ENCODE measurements around the gene ENTPD2. TPM values are rescaled to one million over a fixed set of nuclear protein-coding genes. Genes with fewer than 3 reads are reported as not detected.

Gene ENTPD2
- total and polyA plus RNA-seq, 2 of the 4 experiments (the other 2 are of a cell fraction), result not detected

DNA sequence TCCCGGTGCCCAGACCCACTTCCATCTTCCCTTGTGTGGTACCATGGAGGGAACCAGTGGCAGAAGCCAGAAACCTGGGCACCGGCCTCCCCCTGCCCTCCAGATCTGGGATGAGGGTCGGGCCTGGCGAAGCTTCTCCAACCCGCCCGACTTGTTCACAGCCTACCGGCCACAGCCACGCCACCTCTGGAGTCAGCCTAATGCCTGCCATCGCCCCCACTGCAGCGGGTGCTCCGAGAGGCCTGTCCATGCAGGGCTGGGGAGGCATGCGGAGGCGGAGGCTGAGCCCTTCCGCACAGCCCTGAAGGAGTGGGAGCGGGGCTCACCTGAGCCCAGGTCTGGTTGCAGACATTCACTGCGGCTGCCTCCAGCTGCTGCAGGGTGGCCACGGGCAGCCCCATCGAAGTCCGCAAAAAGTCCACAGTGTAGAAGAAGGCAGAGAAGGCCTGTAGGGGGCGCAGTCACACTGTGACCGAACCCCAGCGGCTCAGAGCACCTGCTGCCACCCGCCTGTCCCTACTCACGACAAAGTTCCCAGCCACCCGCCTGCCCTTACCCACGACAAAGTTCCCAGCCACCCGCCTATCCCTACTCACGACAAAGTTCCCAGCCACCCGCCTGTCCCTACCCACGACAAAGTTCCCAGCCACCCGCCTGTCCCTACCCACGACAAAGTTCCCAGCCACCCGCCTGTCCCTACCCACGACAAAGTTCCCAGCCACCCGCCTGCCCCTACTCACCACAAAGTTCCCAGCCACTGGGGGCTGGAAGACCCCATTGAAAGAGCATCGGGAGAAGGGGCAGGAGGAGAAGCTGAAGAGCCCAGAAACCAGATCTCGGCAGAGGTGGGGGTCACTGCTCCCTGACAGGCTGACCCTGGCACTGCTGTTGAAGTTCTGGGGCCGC lies 4.1 kb downstream of the ENTPD2 start:
- ATAC-seq (ENCODE audit: low read depth), result peak; percentile 13; the same call in 1 of the 2 replicates
- 50% methylated on average over 12 of the region's 38 CpGs; no CpG with 5 or more reads in 1 of the 2 experiments for WGBS, 2 experiments (ENCODE audit: extremely low coverage in 2 of 2, insufficient read length in 1 of 2)
- peak; percentile 20 for DNase-seq

More for the DNA sequence above, 4.1 kb downstream of the ENTPD2 start:
- Histone ChIP-seq H3K4me3 (ENCODE audit: insufficient read depth, low read depth, low read length) (no peak overlapping the region), H4K5ac (ENCODE audit: low read depth, low read length) (no peak overlapping the region), H2AFZ (replicated peaks; ENCODE audit: low read length, poor library complexity) (no peak overlapping the region), H4K91ac (ENCODE audit: insufficient read depth, low read depth, low read length) (no peak overlapping the region), H3K18ac (ENCODE audit: low read depth, low read length) (no peak overlapping the region), H2BK15ac (ENCODE audit: low read depth, low read length) (no peak overlapping the region), H3K23ac (ENCODE audit: low read depth, low read length) (no peak overlapping the region), H3K27ac (ENCODE audit: insufficient read depth, low read length) (no peak overlapping the region), H3K36me3 (ENCODE audit: control insufficient read depth, insufficient read depth, low read length) (no peaks in the 10 kb centered on the region), H2AK9ac (replicated peaks; ENCODE audit: low read depth, low read length, poor library complexity) (no peak overlapping the region), H3K27me3 (ENCODE audit: control insufficient read depth, insufficient read depth, low read length) (peaks cover 67% of the 10 kb centered on the region), H3K56ac (ENCODE audit: extremely low read depth, insufficient read depth, low read length) (no peak overlapping the region), H2BK5ac (ENCODE audit: low read depth, low read length, poor library complexity, severe bottlenecking) (no peak overlapping the region), H3K4me1 (ENCODE audit: control insufficient read depth, insufficient read depth, low read length) (peaks cover 3% of the 10 kb centered on the region), H3K9me1 (ENCODE audit: insufficient read depth, low read length) (no peaks in the 10 kb centered on the region), H3K4ac (ENCODE audit: low read depth, low read length) (no peak overlapping the region), H3K9me3 (ENCODE audit: control insufficient read depth, insufficient read depth, low read length) (no peaks in the 10 kb centered on the region), H2BK20ac (ENCODE audit: low read depth, low read length) (no peak overlapping the region), H3K9ac (ENCODE audit: low read depth, low read length) (no peak overlapping the region), H3K79me1 (ENCODE audit: low read depth in 1 of 2, low read length in 2 of 2) (peaks cover 3 to 4% of the 10 kb centered on the region in 2 experiments; a peak in 2 of 4 replicates), H4K20me1 (ENCODE audit: insufficient read depth, low read length) (peaks cover 5% of the 10 kb centered on the region), H4K8ac (ENCODE audit: low read depth in 2 of 2, low read length in 2 of 2) (no peak overlapping the region), H2BK120ac (ENCODE audit: low read depth, low read length) (no peak overlapping the region), H2AK5ac (ENCODE audit: low read depth, low read length) (no peak overlapping the region), H3K14ac (replicated peaks; ENCODE audit: low read depth, low read length) (no peak overlapping the region), H3K4me2 (ENCODE audit: low read depth, low read length) (no peak overlapping the region)
- dilution Hi-C loops (cut with HindIII; ENCODE audit: low sequenced_read_pairs, unreplicated experiment), result no loop called here
- TF ChIP-seq RFX5 (IDR thresholded peaks at IDR 0.05; ENCODE audit: low read depth, low read length) (no peak), CEBPB (IDR thresholded peaks at IDR 0.05; ENCODE audit: low read depth, low read length) (no peak), FOS (IDR thresholded peaks at IDR 0.05; ENCODE audit: low read depth, low read length) (no peak), NFE2L2 (IDR thresholded peaks at IDR 0.05; ENCODE audit: low read depth, low read length) (no peak), RCOR1 (IDR thresholded peaks at IDR 0.05; ENCODE audit: insufficient replicate concordance, low read length) (no peak), CHD1 (IDR thresholded peaks at IDR 0.05; ENCODE audit: low read depth, low read length) (no peak), RAD21 (IDR thresholded peaks at IDR 0.05; ENCODE audit: low read length) (peak; percentile 54), MAZ (IDR thresholded peaks at IDR 0.05; ENCODE audit: borderline replicate concordance, low read depth, low read length) (no peak), POLR2A (IDR thresholded peaks at IDR 0.05; ENCODE audit: low read depth, low read length) (no peak)
- TF ChIP-seq, protein P1, sequence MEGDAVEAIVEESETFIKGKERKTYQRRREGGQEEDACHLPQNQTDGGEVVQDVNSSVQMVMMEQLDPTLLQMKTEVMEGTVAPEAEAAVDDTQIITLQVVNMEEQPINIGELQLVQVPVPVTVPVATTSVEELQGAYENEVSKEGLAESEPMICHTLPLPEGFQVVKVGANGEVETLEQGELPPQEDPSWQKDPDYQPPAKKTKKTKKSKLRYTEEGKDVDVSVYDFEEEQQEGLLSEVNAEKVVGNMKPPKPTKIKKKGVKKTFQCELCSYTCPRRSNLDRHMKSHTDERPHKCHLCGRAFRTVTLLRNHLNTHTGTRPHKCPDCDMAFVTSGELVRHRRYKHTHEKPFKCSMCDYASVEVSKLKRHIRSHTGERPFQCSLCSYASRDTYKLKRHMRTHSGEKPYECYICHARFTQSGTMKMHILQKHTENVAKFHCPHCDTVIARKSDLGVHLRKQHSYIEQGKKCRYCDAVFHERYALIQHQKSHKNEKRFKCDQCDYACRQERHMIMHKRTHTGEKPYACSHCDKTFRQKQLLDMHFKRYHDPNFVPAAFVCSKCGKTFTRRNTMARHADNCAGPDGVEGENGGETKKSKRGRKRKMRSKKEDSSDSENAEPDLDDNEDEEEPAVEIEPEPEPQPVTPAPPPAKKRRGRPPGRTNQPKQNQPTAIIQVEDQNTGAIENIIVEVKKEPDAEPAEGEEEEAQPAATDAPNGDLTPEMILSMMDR (conservative IDR thresholded peaks at IDR 0.05; ENCODE audit: low read depth, low read length), result peak; percentile 63
- CTCF ChIA-PET, result interaction anchor here (1.1 kb wide), 1 partner anchor 14 kb away, joined by 3 read pairs; no protein-coding TSS in a partner anchor
- intact Hi-C loops (cut with micrococcal nuclease), result no loop called here
- POLR2A ChIA-PET (ENCODE audit: unreplicated experiment), result no interaction called here
- in situ Hi-C loops (cut with MboI; ENCODE audit: low sequenced_read_pairs), result no loop called here
- no TSS peak for BruUV-seq (replicated peaks)

Data from IMR-90 (cell line).